ENCODE results near the gene LHX6.

DNA sequence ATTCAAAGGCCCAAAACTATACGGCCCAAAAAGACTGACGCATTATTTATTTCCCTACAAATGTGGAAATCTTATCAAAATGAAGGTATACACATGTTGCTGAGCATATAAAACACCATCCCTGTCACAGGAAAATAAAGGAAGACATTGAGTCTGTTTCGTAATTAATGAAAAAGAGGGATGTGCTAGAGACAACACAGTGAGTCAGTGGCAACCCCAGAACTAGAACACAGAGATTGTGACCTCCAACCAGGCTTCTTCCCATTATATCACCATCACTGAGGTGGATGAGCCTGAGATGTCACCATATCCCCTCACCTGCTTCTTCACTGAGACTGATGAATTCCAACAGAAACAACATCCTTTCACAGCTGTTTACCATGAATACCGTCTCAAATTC is 73.0 kb downstream of the LHX6 start:
- TF ChIP-seq, protein P1, sequence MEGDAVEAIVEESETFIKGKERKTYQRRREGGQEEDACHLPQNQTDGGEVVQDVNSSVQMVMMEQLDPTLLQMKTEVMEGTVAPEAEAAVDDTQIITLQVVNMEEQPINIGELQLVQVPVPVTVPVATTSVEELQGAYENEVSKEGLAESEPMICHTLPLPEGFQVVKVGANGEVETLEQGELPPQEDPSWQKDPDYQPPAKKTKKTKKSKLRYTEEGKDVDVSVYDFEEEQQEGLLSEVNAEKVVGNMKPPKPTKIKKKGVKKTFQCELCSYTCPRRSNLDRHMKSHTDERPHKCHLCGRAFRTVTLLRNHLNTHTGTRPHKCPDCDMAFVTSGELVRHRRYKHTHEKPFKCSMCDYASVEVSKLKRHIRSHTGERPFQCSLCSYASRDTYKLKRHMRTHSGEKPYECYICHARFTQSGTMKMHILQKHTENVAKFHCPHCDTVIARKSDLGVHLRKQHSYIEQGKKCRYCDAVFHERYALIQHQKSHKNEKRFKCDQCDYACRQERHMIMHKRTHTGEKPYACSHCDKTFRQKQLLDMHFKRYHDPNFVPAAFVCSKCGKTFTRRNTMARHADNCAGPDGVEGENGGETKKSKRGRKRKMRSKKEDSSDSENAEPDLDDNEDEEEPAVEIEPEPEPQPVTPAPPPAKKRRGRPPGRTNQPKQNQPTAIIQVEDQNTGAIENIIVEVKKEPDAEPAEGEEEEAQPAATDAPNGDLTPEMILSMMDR (IDR thresholded peaks at IDR 0.05): no peak
- no peak for TF ChIP-seq POLR2A (IDR thresholded peaks at IDR 0.05)
